Measurements from ENCODE around the gene GRIN1.

GRIN1 gene

GRCh38 chr9:137161558-137162486 is 22.9 kb downstream of the GRIN1 start:
- Histone ChIP-seq H2AFZ (ENCODE audit: low read depth, low read length, severe bottlenecking) (no peak overlapping the region), H3K9me3 (ENCODE audit: insufficient read depth, low read length) (no peaks in the 10 kb centered on the region), H3K27ac (ENCODE audit: low read depth, low read length) (no peak overlapping the region), H3K4me2 (ENCODE audit: low read depth, low read length, poor library complexity, severe bottlenecking) (no peak overlapping the region), H3K4me3 (ENCODE audit: insufficient read depth, low read length, poor library complexity, severe bottlenecking) (no peak overlapping the region), H3K9ac (ENCODE audit: low read length) (no peak overlapping the region), H3K9me2 (replicated peaks; ENCODE audit: insufficient read depth, low read length) (no peaks in the 10 kb centered on the region), H3K79me2 (ENCODE audit: insufficient read depth, low read length) (no peaks in the 10 kb centered on the region), H3K36me3 (ENCODE audit: low read length) (no peaks in the 10 kb centered on the region), H3F3A (ENCODE audit: insufficient read depth) (no peaks in the 10 kb centered on the region), H4K20me1 (ENCODE audit: low read depth, low read length) (no peaks in the 10 kb centered on the region), H3K27me3 (ENCODE audit: low read length) (no peaks in the 10 kb centered on the region)
- TF ChIP-seq EZH2phosphoT487 (conservative IDR thresholded peaks at IDR 0.05; ENCODE audit: low read length): no peak
- TF ChIP-seq, protein P1, sequence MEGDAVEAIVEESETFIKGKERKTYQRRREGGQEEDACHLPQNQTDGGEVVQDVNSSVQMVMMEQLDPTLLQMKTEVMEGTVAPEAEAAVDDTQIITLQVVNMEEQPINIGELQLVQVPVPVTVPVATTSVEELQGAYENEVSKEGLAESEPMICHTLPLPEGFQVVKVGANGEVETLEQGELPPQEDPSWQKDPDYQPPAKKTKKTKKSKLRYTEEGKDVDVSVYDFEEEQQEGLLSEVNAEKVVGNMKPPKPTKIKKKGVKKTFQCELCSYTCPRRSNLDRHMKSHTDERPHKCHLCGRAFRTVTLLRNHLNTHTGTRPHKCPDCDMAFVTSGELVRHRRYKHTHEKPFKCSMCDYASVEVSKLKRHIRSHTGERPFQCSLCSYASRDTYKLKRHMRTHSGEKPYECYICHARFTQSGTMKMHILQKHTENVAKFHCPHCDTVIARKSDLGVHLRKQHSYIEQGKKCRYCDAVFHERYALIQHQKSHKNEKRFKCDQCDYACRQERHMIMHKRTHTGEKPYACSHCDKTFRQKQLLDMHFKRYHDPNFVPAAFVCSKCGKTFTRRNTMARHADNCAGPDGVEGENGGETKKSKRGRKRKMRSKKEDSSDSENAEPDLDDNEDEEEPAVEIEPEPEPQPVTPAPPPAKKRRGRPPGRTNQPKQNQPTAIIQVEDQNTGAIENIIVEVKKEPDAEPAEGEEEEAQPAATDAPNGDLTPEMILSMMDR (IDR thresholded peaks at IDR 0.05; ENCODE audit: insufficient read depth, low read length, poor library complexity, severe bottlenecking): no peak

DNA sequence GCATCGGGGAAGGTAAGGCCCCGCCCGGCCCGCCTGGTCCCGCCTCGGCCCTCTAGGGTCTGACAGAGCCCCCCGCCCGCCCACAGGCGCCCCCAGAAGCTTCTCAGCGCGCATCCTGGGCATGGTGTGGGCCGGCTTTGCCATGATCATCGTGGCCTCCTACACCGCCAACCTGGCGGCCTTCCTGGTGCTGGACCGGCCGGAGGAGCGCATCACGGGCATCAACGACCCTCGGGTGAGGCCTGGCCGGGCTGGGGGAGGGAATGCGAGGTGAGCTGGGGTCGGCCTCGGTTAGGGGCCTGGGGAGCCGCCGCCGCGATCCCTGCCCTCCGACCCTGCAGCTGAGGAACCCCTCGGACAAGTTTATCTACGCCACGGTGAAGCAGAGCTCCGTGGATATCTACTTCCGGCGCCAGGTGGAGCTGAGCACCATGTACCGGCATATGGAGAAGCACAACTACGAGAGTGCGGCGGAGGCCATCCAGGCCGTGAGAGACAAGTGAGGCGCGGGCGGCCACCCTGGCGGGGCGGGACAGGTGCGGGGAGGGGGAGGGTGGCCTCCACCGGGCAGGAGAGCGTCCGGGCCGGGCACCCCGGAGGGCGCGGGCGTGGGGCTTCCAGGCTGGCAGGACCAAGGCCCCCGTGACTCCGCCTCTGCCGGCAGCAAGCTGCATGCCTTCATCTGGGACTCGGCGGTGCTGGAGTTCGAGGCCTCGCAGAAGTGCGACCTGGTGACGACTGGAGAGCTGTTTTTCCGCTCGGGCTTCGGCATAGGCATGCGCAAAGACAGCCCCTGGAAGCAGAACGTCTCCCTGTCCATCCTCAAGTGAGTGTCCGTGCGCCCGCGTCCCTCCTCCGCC is 23.8 kb downstream of the GRIN1 start:
- no peak overlapping the region for H3K4me2 ChIP-seq (ENCODE audit: low read depth, low read length, poor library complexity, severe bottlenecking)
- H3K27me3 ChIP-seq (ENCODE audit: low read length): no peaks in the 10 kb centered on the region
- H3K4me3 ChIP-seq (ENCODE audit: insufficient read depth, low read length, poor library complexity, severe bottlenecking): no peak overlapping the region

DNA sequence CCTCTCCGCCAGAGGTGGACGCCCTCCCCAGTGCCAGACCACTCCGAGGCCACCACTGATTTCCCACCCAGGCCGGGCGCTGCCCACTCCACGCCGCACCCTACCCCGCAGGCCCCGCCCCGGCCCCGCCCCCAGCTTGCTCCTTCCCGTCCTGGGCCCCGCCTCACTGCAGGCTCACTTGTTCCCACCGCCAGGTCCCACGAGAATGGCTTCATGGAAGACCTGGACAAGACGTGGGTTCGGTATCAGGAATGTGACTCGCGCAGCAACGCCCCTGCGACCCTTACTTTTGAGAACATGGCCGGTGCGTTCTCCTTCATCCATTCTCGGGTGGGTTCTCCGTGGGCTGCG is 24.4 kb downstream of the GRIN1 start:
- Histone ChIP-seq H3K4me3 (ENCODE audit: insufficient read depth, low read length, poor library complexity, severe bottlenecking) (no peak overlapping the region), H3K27ac (ENCODE audit: low read depth, low read length) (no peak overlapping the region), H3K79me2 (ENCODE audit: insufficient read depth, low read length) (no peaks in the 10 kb centered on the region), H3K9ac (ENCODE audit: low read length) (no peak overlapping the region), H4K20me1 (ENCODE audit: low read depth, low read length) (no peaks in the 10 kb centered on the region), H3K4me2 (ENCODE audit: low read depth, low read length, poor library complexity, severe bottlenecking) (no peak overlapping the region), H3K27me3 (ENCODE audit: low read length) (no peaks in the 10 kb centered on the region), H3K36me3 (ENCODE audit: low read length) (no peaks in the 10 kb centered on the region), H3K9me3 (ENCODE audit: insufficient read depth, low read length) (no peaks in the 10 kb centered on the region), H3K9me2 (replicated peaks; ENCODE audit: insufficient read depth, low read length) (no peaks in the 10 kb centered on the region), H3F3A (ENCODE audit: insufficient read depth) (no peaks in the 10 kb centered on the region), H2AFZ (ENCODE audit: low read depth, low read length, severe bottlenecking) (no peak overlapping the region)
- TF ChIP-seq EZH2phosphoT487 (conservative IDR thresholded peaks at IDR 0.05; ENCODE audit: low read length): no peak
- TF ChIP-seq, protein P1 (IDR thresholded peaks at IDR 0.05; ENCODE audit: insufficient read depth, low read length, poor library complexity, severe bottlenecking): no peak

More for the DNA sequence above, 23.8 kb downstream of the GRIN1 start:
- no peaks in the 10 kb centered on the region for H3K9me3 ChIP-seq (ENCODE audit: insufficient read depth, low read length)
- H2AFZ ChIP-seq (ENCODE audit: low read depth, low read length, severe bottlenecking): no peak overlapping the region
- no peaks in the 10 kb centered on the region for H3K79me2 ChIP-seq (ENCODE audit: insufficient read depth, low read length)
- H3K9ac ChIP-seq (ENCODE audit: low read length): no peak overlapping the region
- no peaks in the 10 kb centered on the region for H3F3A ChIP-seq (ENCODE audit: insufficient read depth)
- no peaks in the 10 kb centered on the region for H4K20me1 ChIP-seq (ENCODE audit: low read depth, low read length)
- H3K9me2 ChIP-seq (replicated peaks; ENCODE audit: insufficient read depth, low read length): no peaks in the 10 kb centered on the region
- TF ChIP-seq, protein P1 (IDR thresholded peaks at IDR 0.05; ENCODE audit: insufficient read depth, low read length, poor library complexity, severe bottlenecking): no peak
- no peak for TF ChIP-seq EZH2phosphoT487 (conservative IDR thresholded peaks at IDR 0.05; ENCODE audit: low read length)
- H3K36me3 ChIP-seq (ENCODE audit: low read length): no peaks in the 10 kb centered on the region
- H3K27ac ChIP-seq (ENCODE audit: low read depth, low read length): no peak overlapping the region

Measured in SU-DHL-6 (cell line).